Measurements from ENCODE around the gene GRAMD1C.

GRAMD1C gene

DNA sequence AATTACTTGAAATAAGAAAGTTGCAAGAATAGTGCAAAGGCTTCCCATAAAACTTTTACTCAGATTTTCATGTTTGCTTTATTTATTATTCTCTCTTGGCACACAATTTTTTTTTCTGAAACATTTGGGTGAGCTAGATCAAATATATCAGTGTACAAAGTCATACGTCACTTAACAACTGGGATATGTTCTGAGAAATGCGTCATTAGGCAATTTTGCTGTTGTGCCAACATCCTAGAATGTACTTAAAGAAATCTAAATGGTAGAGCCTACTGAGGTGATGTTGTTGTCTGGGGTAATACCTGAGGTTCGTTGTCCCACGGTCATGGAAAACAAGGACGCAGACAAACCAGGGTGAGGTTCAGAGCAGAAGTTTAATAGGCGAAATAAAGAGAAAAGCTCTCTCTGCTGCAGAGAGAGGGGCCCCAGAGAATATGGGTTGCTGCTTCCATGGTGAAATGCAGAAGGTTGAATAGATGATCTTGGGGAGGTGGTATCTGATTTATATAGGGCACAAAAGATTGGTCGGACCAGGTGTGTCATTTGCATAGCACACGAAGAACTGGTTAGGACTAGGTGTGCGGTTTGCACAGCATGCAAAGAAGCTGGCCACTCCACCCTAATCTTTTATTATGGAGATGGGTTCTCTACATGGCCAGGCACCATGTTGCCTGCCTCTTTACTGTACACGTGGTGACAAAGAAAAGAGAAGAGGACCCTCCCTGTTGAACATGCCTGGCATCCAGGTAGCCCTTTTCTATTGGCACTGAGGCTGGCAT is 8.8 kb upstream of the GRAMD1C start:
- H3K9me3 ChIP-seq (ENCODE audit: severe bottlenecking): peaks cover 3% of the 10 kb centered on the region
- no peaks in the 10 kb centered on the region for H3K27me3 ChIP-seq (ENCODE audit: insufficient read depth, low read depth, severe bottlenecking)
- no peak for DNase-seq
- TF ChIP-seq CTCF (IDR thresholded peaks at IDR 0.05; ENCODE audit: low read depth, low read length): no peak
- no peaks in the 10 kb centered on the region for H3K36me3 ChIP-seq
- H3K4me3 ChIP-seq (ENCODE audit: low read depth, low read length): no peak overlapping the region
- H3K27ac ChIP-seq: no peak overlapping the region

DNA sequence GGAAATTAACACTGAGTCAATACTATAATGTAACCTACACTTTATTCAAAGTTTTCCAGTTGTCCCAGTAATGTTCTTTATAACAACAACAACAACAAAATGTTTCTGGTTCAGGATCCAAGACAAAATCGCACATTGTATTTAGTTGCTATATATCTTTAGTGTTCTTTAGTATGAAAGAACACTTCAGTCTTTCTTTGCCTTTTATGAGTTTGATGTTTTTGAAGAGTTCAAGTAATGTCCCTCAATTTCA is 7.6 kb upstream of the GRAMD1C start:
- no peak overlapping the region for H3K27ac ChIP-seq
- no peak for DNase-seq
- H3K4me3 ChIP-seq (ENCODE audit: low read depth, low read length): no peak overlapping the region
- peaks cover 3% of the 10 kb centered on the region for H3K9me3 ChIP-seq (ENCODE audit: severe bottlenecking)
- TF ChIP-seq CTCF (IDR thresholded peaks at IDR 0.05; ENCODE audit: low read depth, low read length): no peak
- H3K36me3 ChIP-seq: no peaks in the 10 kb centered on the region
- no peaks in the 10 kb centered on the region for H3K27me3 ChIP-seq (ENCODE audit: insufficient read depth, low read depth, severe bottlenecking)

DNA sequence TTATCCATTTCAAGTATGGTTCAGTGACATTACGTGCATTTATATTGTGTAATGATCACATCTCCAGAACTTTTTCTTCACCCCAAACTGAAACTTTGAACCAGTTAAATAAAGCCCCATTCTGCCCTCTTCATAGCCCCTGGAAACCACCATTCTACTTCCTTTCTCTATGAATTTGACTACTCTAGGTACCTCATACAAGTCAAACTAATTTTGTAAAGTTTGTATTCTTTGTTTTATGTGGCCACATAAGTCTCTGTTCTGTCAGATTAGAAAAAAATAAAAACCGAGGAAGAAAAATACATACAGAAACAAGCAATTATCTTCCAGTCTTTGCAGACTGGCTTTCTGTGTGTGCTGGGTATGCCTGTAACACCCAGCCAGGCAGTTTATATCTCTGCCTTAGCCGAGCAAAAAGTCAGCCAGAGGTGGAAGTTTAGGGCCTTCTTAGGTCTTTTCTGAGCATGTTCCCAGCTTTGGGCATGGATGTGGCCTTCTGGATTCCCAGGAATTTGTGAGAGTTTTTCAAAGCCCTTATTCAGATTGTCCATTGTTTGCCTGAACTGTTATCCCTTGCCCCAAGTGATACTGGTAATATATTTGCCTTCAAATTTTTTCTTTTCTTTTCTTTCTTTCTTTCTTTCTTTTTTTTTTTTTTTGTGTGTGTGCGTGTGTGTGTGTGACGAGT is 6.0 kb upstream of the GRAMD1C start:
- Histone ChIP-seq H3K36me3 (no peaks in the 10 kb centered on the region), H3K27ac (no peak overlapping the region), H3K9me3 (ENCODE audit: severe bottlenecking) (peaks cover 3% of the 10 kb centered on the region), H3K4me3 (ENCODE audit: low read depth, low read length) (no peak overlapping the region), H3K27me3 (ENCODE audit: insufficient read depth, low read depth, severe bottlenecking) (no peaks in the 10 kb centered on the region)
- no peak for TF ChIP-seq CTCF (IDR thresholded peaks at IDR 0.05; ENCODE audit: low read depth, low read length)
- no peak for DNase-seq

GRCh38 chr3:113834983-113835382 is 3.6 kb upstream of the GRAMD1C start:
- Histone ChIP-seq H3K36me3 (no peaks in the 10 kb centered on the region), H3K9me3 (ENCODE audit: severe bottlenecking) (peaks cover 3% of the 10 kb centered on the region), H3K27ac (no peak overlapping the region), H3K4me3 (ENCODE audit: low read depth, low read length) (no peak overlapping the region), H3K27me3 (ENCODE audit: insufficient read depth, low read depth, severe bottlenecking) (no peaks in the 10 kb centered on the region)
- DNase-seq: no peak
- no peak for TF ChIP-seq CTCF (IDR thresholded peaks at IDR 0.05; ENCODE audit: low read depth, low read length)

DNA sequence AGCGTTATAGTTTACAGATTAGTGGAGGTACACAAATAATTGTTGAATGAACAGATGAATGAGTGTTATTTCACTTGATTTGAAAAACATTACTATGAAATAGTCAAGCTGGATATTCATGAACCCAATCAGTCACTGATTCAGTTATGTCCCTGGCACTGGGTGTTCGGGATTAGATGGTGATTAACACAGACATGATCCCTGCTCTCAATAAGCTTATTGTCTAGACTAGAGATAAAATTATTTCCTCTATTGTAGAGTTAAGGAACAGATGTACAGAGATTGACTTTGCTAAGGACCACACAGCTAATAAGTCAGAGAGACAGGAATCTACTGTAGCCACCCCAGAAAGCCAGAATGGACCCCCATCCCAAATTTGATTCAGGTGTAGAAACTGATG is 963 bp downstream of the GRAMD1C start:
- H3K36me3 ChIP-seq: no peaks in the 10 kb centered on the region
- H3K4me3 ChIP-seq (ENCODE audit: low read depth, low read length): peak overlapping the region; percentile 41
- H3K9me3 ChIP-seq (ENCODE audit: severe bottlenecking): no peaks in the 10 kb centered on the region
- DNase-seq: peak; percentile 48
- no peaks in the 10 kb centered on the region for H3K27me3 ChIP-seq (ENCODE audit: insufficient read depth, low read depth, severe bottlenecking)
- no peak for TF ChIP-seq CTCF (IDR thresholded peaks at IDR 0.05; ENCODE audit: low read depth, low read length)
- no peak overlapping the region for H3K27ac ChIP-seq

All from WERI-Rb-1 (cell line).